ENCODE data around the gene CNOT8. TPM values are rescaled to one million over a fixed set of nuclear protein-coding genes. Genes with fewer than 3 reads are reported as not detected.
A peak's percentile ranks its signal among the peaks of the same experiment; 100 is the strongest.

Gene CNOT8
- total and polyA plus RNA-seq, 8 donors = 25.4 to 81.5 (median 46.6) TPM

DNA sequence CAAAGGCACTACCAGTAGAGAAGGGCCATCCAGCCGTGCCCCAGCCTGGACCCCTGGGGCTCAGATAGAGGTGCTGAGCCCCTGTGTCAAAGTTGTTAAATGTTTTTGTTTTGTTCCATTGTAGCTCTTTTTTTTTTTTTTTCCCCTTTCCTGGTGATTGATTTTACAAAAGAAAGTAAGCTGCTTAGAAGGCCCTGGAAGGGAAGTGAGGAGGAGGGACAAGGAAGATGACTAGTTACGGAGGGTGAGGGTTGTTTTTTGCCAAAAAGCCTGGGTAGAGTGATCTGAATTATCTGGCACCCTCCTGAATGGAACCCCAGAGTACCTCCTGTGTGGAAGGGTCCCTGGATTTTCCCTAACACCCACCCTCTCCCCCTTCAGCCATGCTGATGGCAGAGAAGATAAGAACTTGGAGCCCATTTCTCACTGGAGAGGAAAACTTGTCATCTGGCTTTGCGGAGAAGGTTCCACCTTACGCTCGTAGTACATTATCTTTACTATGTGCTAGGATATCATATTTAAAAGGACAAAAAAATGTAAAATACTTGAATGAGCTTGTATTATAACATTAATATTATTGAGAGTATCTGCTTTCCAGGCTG is 41.4 kb upstream of the CNOT8 start:
- no peak overlapping the region for H3K4me3 ChIP-seq
- no peaks in the 10 kb centered on the region for H3K27me3 ChIP-seq
- TF ChIP-seq, protein P1, sequence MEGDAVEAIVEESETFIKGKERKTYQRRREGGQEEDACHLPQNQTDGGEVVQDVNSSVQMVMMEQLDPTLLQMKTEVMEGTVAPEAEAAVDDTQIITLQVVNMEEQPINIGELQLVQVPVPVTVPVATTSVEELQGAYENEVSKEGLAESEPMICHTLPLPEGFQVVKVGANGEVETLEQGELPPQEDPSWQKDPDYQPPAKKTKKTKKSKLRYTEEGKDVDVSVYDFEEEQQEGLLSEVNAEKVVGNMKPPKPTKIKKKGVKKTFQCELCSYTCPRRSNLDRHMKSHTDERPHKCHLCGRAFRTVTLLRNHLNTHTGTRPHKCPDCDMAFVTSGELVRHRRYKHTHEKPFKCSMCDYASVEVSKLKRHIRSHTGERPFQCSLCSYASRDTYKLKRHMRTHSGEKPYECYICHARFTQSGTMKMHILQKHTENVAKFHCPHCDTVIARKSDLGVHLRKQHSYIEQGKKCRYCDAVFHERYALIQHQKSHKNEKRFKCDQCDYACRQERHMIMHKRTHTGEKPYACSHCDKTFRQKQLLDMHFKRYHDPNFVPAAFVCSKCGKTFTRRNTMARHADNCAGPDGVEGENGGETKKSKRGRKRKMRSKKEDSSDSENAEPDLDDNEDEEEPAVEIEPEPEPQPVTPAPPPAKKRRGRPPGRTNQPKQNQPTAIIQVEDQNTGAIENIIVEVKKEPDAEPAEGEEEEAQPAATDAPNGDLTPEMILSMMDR (IDR thresholded peaks at IDR 0.05) = no peak
- TF ChIP-seq POLR2A (IDR thresholded peaks at IDR 0.05) = no peak
- TF ChIP-seq EP300 (IDR thresholded peaks at IDR 0.05) = no peak
- TF ChIP-seq POLR2AphosphoS5 (IDR thresholded peaks at IDR 0.05) = no peak
- H3K27ac ChIP-seq = no peak overlapping the region
- H3K36me3 ChIP-seq = peaks cover 64 to 100% (median 95%) of the 10 kb centered on the region in 4 donors
- no peaks in the 10 kb centered on the region for H3K9me3 ChIP-seq
- peaks cover 0 to 7% (median 3%) of the 10 kb centered on the region in 4 donors for H3K4me1 ChIP-seq
- 80 to 94% (median 87%) methylated on average over 5 of the region's 5 CpGs for WGBS, 5 donors
- no peak for DNase-seq
- intact Hi-C loops (cut with DNase I; ENCODE audit: low total_unique reads) = no loop called here

DNA sequence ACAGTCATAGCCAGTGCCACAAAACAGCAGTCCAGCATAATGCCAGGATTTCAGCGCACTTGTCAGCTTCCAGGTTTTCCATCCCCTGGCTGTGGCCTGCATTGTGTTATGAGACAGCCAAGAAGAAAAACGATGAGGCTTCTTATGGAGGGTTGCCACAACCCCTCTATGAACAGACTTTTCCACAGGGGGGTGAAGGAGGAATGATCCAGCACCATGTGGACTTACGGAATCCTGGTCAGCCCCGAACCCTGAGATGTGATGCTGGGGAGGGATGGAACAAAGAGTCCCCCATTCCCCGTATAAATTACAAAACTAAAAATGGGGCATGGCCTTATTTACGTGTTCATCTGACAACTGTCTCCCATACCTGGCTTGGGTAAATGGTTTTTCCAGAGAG is 40.6 kb upstream of the CNOT8 start:
- no peak for DNase-seq
- TF ChIP-seq POLR2AphosphoS5 (IDR thresholded peaks at IDR 0.05) (no peak), EP300 (IDR thresholded peaks at IDR 0.05) (no peak), POLR2A (IDR thresholded peaks at IDR 0.05) (no peak)
- TF ChIP-seq, protein P1 (IDR thresholded peaks at IDR 0.05) = no peak
- H3K27me3 ChIP-seq = no peaks in the 10 kb centered on the region
- H3K36me3 ChIP-seq = peaks cover 59 to 100% (median 96%) of the 10 kb centered on the region in 4 donors
- WGBS, 5 donors = 78 to 87% (median 83%) methylated on average over 6 of the region's 6 CpGs
- H3K27ac ChIP-seq = peak overlapping the region in 1 of 5 donors; percentile 14
- H3K9me3 ChIP-seq = no peaks in the 10 kb centered on the region
- H3K4me3 ChIP-seq = no peak overlapping the region
- peaks cover 0 to 7% (median 0%) of the 10 kb centered on the region in 4 donors for H3K4me1 ChIP-seq
- intact Hi-C loops (cut with DNase I; ENCODE audit: low total_unique reads) = no loop called here

DNA sequence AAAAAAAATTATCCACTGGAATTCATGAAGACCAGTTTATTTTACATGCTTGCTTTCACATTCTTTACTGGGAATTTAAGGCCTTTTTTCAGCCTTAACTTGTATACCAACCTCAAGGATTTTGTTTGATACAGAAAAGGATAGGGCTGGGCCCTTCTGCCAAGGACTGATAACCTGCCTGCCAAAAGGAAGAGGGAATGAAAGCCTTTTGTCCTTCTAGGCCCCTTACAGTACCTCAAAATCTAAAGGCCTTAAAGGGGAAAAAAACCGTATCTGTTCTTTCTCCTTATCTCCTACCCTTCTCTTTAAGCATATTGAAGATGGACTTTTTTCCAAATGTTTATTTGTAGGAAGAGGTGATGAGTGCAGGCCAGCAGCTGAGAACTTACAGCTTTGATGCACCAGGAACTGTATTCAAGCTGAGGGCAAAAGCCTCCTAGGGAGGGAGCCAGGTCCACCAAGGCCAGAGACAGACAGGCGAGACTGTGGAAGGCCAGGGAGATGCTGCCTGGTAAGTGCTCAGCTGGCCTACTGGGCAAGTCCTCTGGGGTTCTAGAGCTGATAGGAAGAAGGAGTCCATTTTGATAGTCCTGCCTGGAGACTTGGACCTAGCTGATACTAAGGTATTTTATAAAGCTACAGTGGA is 39.8 kb upstream of the CNOT8 start:
- 58 to 73% (median 67%) methylated on average over 2 of the region's 2 CpGs for WGBS, 5 donors
- peak overlapping the region in 2 of 5 donors; percentile 16 to 19 for H3K27ac ChIP-seq
- H3K36me3 ChIP-seq = peaks cover 54 to 100% (median 96%) of the 10 kb centered on the region in 4 donors
- H3K27me3 ChIP-seq = no peaks in the 10 kb centered on the region
- H3K9me3 ChIP-seq = no peaks in the 10 kb centered on the region
- TF ChIP-seq POLR2A (IDR thresholded peaks at IDR 0.05) (no peak), EP300 (IDR thresholded peaks at IDR 0.05) (no peak), POLR2AphosphoS5 (IDR thresholded peaks at IDR 0.05) (no peak)
- TF ChIP-seq, protein P1 (IDR thresholded peaks at IDR 0.05) = no peak
- DNase-seq = no peak
- H3K4me3 ChIP-seq = no peak overlapping the region
- H3K4me1 ChIP-seq = peaks cover 0 to 7% (median 0%) of the 10 kb centered on the region in 4 donors
- intact Hi-C loops (cut with DNase I; ENCODE audit: low total_unique reads) = no loop called here

DNA sequence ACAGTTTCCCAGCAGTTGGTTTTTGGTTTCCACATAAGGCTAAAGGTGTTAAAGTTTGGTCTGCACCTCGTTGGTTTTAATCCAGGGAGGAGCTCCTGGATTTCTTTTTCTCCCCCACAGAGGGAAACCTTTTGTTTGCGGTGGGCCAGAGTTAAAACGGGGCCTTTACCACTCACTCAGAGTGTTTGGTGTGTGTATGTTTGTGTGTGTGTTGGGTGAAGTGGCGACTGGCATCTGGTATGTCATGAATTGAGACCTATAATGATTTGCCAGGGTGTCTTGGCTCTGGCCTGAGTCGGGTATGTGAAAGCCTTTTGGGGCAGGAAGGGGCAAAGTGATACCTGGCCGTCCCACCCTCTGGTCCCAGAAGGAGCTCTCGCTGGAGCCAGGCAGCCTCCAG is 38.9 kb upstream of the CNOT8 start:
- TF ChIP-seq POLR2A (IDR thresholded peaks at IDR 0.05) (no peak), EP300 (IDR thresholded peaks at IDR 0.05) (no peak)
- TF ChIP-seq, protein P1 (IDR thresholded peaks at IDR 0.05) = no peak
- intact Hi-C loops (cut with DNase I; ENCODE audit: low total_unique reads) = no loop called here
- H3K27ac ChIP-seq = peak overlapping the region in 2 of 5 donors; percentile 16 to 19
- no peaks in the 10 kb centered on the region for H3K9me3 ChIP-seq
- no peak for DNase-seq
- 58 to 78% (median 73%) methylated on average over 7 of the region's 7 CpGs for WGBS, 5 donors
- peaks cover 0 to 7% (median 0%) of the 10 kb centered on the region in 4 donors for H3K4me1 ChIP-seq
- H3K4me3 ChIP-seq = no peak overlapping the region
- peaks cover 46 to 100% (median 96%) of the 10 kb centered on the region in 4 donors for H3K36me3 ChIP-seq
- no peaks in the 10 kb centered on the region for H3K27me3 ChIP-seq
